Tibial nerve (tissue), 3 donors: ENCODE measurements around the gene BCL2L15.

Experiments used
- POLR2A ChIP-seq, 2 donors: fragments of 450-650 bp; IDR thresholded peaks; one replicate each; pipeline ENCODE4 v1.6.1; 2017; ENCODE audit warnings: antibody characterized with exemption in 2 of 2, mild to moderate bottlenecking in 2 of 2, moderate library complexity in 2 of 2
- TF ChIP-seq, protein P1 (sequence below), 5 experiments: fragments of 200-600 bp in 3 of 5; fragments of 450-650 bp in 2 of 5; sonication (generic) in 3 of 5; IDR thresholded peaks; one replicate each; pipeline ENCODE4 v1.5.1; 2016 to 2019; ENCODE audit warnings: antibody characterized with exemption in 5 of 5, mild to moderate bottlenecking in 3 of 5, moderate library complexity in 2 of 5

DNA sequence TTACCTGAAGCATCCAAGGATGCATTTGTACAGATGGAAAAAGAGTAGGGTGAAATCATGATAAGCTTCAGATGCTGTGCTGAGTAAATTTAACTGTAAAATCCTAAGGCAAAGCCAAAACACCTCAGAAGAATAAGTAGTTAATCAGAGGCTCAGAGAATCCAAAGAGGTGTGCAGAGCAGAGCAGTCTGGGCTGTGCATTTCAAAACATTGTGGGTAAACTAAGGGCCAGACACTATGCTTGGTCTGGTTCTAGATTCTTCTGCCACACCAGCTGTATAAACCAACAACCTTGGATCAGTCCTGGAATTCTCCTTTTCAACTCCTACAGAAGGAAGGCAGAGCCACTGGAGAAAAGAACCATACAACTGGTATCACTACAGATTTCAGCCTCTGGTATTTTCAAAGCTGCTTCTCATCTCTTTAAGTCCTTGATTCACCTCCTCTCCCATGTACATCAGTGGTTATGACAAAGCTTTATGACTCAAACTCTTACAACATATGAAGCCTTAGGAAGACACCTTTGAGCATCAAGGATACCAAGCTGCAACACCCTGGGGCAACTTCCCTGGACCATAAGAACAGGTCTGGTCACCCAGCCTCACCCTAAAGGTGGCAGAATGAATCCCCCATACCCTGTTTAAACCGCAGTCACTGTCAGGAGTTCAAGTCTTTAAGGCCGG is 30.2 kb upstream of the BCL2L15 start:
- TF ChIP-seq, protein P1, sequence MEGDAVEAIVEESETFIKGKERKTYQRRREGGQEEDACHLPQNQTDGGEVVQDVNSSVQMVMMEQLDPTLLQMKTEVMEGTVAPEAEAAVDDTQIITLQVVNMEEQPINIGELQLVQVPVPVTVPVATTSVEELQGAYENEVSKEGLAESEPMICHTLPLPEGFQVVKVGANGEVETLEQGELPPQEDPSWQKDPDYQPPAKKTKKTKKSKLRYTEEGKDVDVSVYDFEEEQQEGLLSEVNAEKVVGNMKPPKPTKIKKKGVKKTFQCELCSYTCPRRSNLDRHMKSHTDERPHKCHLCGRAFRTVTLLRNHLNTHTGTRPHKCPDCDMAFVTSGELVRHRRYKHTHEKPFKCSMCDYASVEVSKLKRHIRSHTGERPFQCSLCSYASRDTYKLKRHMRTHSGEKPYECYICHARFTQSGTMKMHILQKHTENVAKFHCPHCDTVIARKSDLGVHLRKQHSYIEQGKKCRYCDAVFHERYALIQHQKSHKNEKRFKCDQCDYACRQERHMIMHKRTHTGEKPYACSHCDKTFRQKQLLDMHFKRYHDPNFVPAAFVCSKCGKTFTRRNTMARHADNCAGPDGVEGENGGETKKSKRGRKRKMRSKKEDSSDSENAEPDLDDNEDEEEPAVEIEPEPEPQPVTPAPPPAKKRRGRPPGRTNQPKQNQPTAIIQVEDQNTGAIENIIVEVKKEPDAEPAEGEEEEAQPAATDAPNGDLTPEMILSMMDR (IDR thresholded peaks at IDR 0.05) = no peak
- no peak for TF ChIP-seq POLR2A (IDR thresholded peaks at IDR 0.05)
